HepG2 (cell line): ENCODE measurements around the gene CRISPLD2. TPM values are rescaled to one million over a fixed set of nuclear protein-coding genes. Genes with fewer than 3 reads are reported as not detected.

ENCODE experiments used
- ATAC-seq: fragments of 200-7000 bp; cut with Tn5 transposase; 3 replicates; pipeline ENCODE4 v1.9.1; 2020; ENCODE audit warnings: mild to moderate bottlenecking, moderate library complexity
- BruUV-seq: library from RNA; stranded (reverse); fragments of 400-500 nt; replicated peaks from 2 replicates; lab custom pipeline; 2021; lab: Mats Ljungman, UMichigan
- CTCF ChIA-PET: fragments of 300-600 bp; formaldehyde crosslinking; extraction: SDS; loops from one replicate; lab custom pipeline; 2021; ENCODE audit warnings: low total read pairs, inconsistent platforms, low intra/inter-chr PET ratio; lab: Yijun Ruan, JAX
- POLR2A ChIA-PET: fragments of 350-600 bp; sonication (Branson Sonifier 250); formaldehyde crosslinking; loops from one replicate; lab custom pipeline; 2020; ENCODE audit warnings: antibody characterized with exemption, inconsistent platforms; lab: Yijun Ruan, JAX
- DNase-seq: peaks from one replicate; pipeline ENCODE4 v3.0.0-alpha.2; 2015; ENCODE audit warnings: low spot score
- FAIRE-seq: peaks from 3 replicates; lab custom pipeline; 2011; peaks lifted over from hg19 to GRCh38; lab: Jason Lieb, UNC
- H2AFZ ChIP-seq: one replicate; pipeline ENCODE4 v1.6.1; 2011; ENCODE audit warnings: low read length, inconsistent platforms
- H3K27ac ChIP-seq: fragments of 300-600 bp; 3 replicates; pipeline ENCODE4 v1.8.0; 2011; ENCODE audit warnings: mixed run types, mild to moderate bottlenecking, mixed read lengths, low read length, inconsistent platforms; ENCODE audit not compliant: insufficient read depth; ENCODE audit errors: extremely low read length
- H3K27me3 ChIP-seq, 2 experiments: fragments of 200-600 bp in 1 of 2; 2 replicates in 1 of 2; 3 replicates in 1 of 2; pipeline versions ENCODE4 v1.6.0 to v1.8.0; 2011; ENCODE audit warnings: low read length in 2 of 2, mild to moderate bottlenecking in 2 of 2, moderate library complexity in 2 of 2, inconsistent platforms in 1 of 2; ENCODE audit not compliant: insufficient read depth in 2 of 2, control insufficient read depth in 1 of 2
- H3K36me3 ChIP-seq, 2 experiments: fragments of 200-600 bp in 1 of 2; replicated peaks in 1 of 2; 2 replicates in 1 of 2; 3 replicates in 1 of 2; pipeline versions ENCODE4 v1.5.1 to v1.8.0; 2011; ENCODE audit warnings: low read length in 2 of 2, inconsistent platforms in 1 of 2; ENCODE audit not compliant: insufficient read depth in 2 of 2, control insufficient read depth in 1 of 2
- H3K4me1 ChIP-seq: 2 replicates; pipeline ENCODE4 v1.5.1; 2012; ENCODE audit warnings: low read length, inconsistent platforms; ENCODE audit not compliant: insufficient read depth
- H3K4me2 ChIP-seq: 2 replicates; pipeline ENCODE4 v1.6.0; 2011; ENCODE audit warnings: low read depth, low read length, inconsistent platforms
- H3K4me3 ChIP-seq, 3 experiments: fragments of 200-600 bp in 1 of 3; sonication (generic), shearing (Covaris generic) in 1 of 3; replicated peaks in 1 of 3; 2 replicates each; pipeline ENCODE4 v1.5.1; 2011 to 2016; ENCODE audit warnings: low read length in 3 of 3, inconsistent platforms in 2 of 3, low read depth in 2 of 3, mild to moderate bottlenecking in 2 of 3, control low read depth in 1 of 3, mixed read lengths in 1 of 3; ENCODE audit not compliant: insufficient read depth in 1 of 3
- H3K79me2 ChIP-seq: one replicate; pipeline ENCODE4 v1.6.1; 2011; ENCODE audit warnings: low read length, inconsistent platforms; ENCODE audit not compliant: insufficient read depth
- H3K9ac ChIP-seq: 2 replicates; pipeline ENCODE4 v1.6.0; 2011; ENCODE audit warnings: mild to moderate bottlenecking, low read depth, low read length, inconsistent platforms; ENCODE audit not compliant: insufficient read depth
- H3K9me3 ChIP-seq: 2 replicates; pipeline ENCODE4 v1.5.1; 2012; ENCODE audit warnings: mild to moderate bottlenecking, low read length
- H4K20me1 ChIP-seq: 2 replicates; pipeline ENCODE4 v1.6.0; 2011; ENCODE audit warnings: inconsistent platforms, mild to moderate bottlenecking, low read length, moderate library complexity; ENCODE audit not compliant: insufficient read depth
- HOXA3 ChIP-seq: sonication (generic); formaldehyde crosslinking; IDR thresholded peaks from 2 replicates; pipeline ENCODE4 v1.5.0; 2020; ENCODE audit warnings: missing genetic modification reagents
- KLF6 ChIP-seq: IDR thresholded peaks from 2 replicates; pipeline ENCODE4 v1.8.0; 2016; ENCODE audit warnings: missing biosample characterization, missing genetic modification reagents
- WGBS: methylation state at CpG from one replicate; pipeline ENCODE4 v1.1.6; 2017; ENCODE audit warnings: low lambda C conversion rate; 5-methylcytosine and 5-hydroxymethylcytosine counted together
- in situ Hi-C: cut with HindIII; loops from 2 replicates; pipeline ENCODE4 v1.10.0; 2017; ENCODE audit warnings: low pct_unique_long_range_greater_than_20kb; ENCODE audit not compliant: extremely low pct_ligation_motif_present
- intact Hi-C: fragments of 100-400 bp; cut with micrococcal nuclease; formaldehyde crosslinking; loops from one replicate; pipeline ENCODE4 v1.10.0; 2022; ENCODE audit not compliant: unreplicated experiment
- polyA plus RNA-seq, 8 experiments: library from polyadenylated mRNA; depleted of rRNA in 3 of 8; stranded (reverse) in 7 of 8; unstranded in 1 of 8; fragments of >200 nt; fragmentation: Illumina TruSeq in 4 of 8; extraction: Trizol in 4 of 8; gene quantifications; 2 replicates each; pipeline versions ENCODE4 v1.2.1 to v1.2.3, GENCODE V29; 2011 to 2016; ENCODE audit warnings: low read depth in 4 of 8, missing spikeins in 1 of 8, mixed read lengths in 1 of 8; ENCODE audit not compliant: insufficient read depth in 1 of 8
- total RNA-seq, 5 experiments: library from RNA; depleted of rRNA; stranded (reverse); fragments of >200 nt; fragmentation: Illumina TruSeq; extraction: Trizol; gene quantifications; 2 replicates each; pipeline ENCODE4 v1.2.3, GENCODE V29; 2016; ENCODE audit warnings: low read depth in 1 of 5
- TF ChIP-seq, protein P1 (sequence below): sonication (generic); formaldehyde crosslinking; IDR thresholded peaks from 2 replicates; pipeline ENCODE4 v1.4.0; 2020; ENCODE audit warnings: missing genetic modification reagents, mild to moderate bottlenecking, borderline replicate concordance
- TF ChIP-seq, protein P2 (sequence below): sonication (generic); formaldehyde crosslinking; IDR thresholded peaks from 2 replicates; pipeline ENCODE4 v1.4.0; 2020; ENCODE audit warnings: missing genetic modification reagents

The CRISPLD2 gene
- total and polyA plus RNA-seq, 2 of the 13 experiments (the other 11 are each of a cell fraction or from before 2014, with no cell fraction given), result 0.04 to 0.31 TPM

DNA sequence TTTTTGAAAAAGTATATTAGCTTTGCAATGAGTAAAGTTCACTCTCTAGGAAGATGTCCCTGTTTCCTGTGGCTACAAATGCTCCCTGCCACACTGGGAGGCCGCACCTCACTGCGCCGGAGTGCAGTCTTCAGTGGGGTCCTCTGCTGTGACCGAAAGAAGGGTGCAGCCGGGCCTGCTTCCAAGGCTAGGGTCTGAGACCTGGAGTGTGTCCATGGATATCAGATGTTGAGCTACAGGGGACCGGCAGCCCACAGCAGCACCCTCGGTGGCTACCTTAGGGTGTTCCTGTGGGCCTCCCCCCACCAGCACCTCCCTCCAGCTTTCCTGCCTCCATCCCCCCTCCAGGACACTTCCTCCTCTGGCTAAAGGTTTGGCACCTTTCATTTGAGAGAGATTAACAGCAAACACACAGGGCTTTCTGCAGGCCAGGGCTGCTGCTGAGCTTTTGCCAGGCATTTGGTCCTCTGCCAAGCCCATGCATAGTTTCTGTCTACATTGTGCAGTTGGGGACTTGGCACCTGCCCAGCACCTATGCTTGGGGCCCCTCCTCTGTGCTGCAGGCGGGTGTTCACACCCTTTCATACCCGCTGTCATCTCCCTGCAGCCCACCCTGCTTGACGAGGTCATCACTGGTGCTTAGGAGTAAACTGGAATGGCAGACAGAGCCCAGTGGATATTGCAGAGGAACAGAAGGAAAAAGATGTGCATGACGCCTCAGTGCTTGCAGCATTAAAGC is 33.8 kb upstream of the CRISPLD2 start:
- DNase-seq (peak; percentile 34), ATAC-seq (peak; percentile 13), FAIRE-seq (no peak)
- no peaks in the 10 kb centered on the region for H3K79me2 ChIP-seq
- no peaks in the 10 kb centered on the region for H4K20me1 ChIP-seq
- ChIA-PET POLR2A (no interaction called here), CTCF (no interaction called here)
- WGBS, result 87% methylated on average over 11 of the region's 11 CpGs
- intact Hi-C loops (no loop called here), in situ Hi-C loops (no loop called here)
- H3K4me2 ChIP-seq, result no peak overlapping the region
- H3K27me3 ChIP-seq, result no peaks in the 10 kb centered on the region
- H3K4me1 ChIP-seq, result peaks cover 19% of the 10 kb centered on the region; the same call in 1 of the 2 replicates
- H3K36me3 ChIP-seq, result no peaks in the 10 kb centered on the region
- TF ChIP-seq, protein P1, sequence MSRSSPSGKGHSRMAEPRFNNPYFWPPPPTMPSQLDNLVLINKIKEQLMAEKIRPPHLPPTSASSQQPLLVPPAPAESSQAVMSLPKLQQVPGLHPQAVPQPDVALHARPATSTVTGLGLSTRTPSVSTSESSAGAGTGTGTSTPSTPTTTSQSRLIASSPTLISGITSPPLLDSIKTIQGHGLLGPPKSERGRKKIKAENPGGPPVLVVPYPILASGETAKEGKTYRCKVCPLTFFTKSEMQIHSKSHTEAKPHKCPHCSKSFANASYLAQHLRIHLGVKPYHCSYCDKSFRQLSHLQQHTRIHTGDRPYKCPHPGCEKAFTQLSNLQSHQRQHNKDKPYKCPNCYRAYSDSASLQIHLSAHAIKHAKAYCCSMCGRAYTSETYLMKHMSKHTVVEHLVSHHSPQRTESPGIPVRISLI, result 0 out of 2 replicates have a peak, but pooled peaks have one; percentile 29
- TF ChIP-seq HOXA3 (CRISPR knock-in tag), result 0 out of 2 replicates have a peak, but pooled peaks have one; percentile 4
- TF ChIP-seq, protein P2, sequence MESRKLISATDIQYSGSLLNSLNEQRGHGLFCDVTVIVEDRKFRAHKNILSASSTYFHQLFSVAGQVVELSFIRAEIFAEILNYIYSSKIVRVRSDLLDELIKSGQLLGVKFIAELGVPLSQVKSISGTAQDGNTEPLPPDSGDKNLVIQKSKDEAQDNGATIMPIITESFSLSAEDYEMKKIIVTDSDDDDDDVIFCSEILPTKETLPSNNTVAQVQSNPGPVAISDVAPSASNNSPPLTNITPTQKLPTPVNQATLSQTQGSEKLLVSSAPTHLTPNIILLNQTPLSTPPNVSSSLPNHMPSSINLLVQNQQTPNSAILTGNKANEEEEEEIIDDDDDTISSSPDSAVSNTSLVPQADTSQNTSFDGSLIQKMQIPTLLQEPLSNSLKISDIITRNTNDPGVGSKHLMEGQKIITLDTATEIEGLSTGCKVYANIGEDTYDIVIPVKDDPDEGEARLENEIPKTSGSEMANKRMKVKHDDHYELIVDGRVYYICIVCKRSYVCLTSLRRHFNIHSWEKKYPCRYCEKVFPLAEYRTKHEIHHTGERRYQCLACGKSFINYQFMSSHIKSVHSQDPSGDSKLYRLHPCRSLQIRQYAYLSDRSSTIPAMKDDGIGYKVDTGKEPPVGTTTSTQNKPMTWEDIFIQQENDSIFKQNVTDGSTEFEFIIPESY, result peak; percentile 19; the same call in 1 of the 2 replicates
- no peak for TF ChIP-seq KLF6 (CRISPR knock-in tag)
- H3K4me3 ChIP-seq, result no peak overlapping the region
- H3K9me3 ChIP-seq, result no peaks in the 10 kb centered on the region
- no peak overlapping the region for H3K27ac ChIP-seq
- BruUV-seq, result no TSS peak
- H2AFZ ChIP-seq, result no peak overlapping the region
- no peak overlapping the region for H3K9ac ChIP-seq
